Peyer's patch (tissue), 4 donors: ENCODE results near the gene SYNE2. TPM values are rescaled to one million over a fixed set of nuclear protein-coding genes. Genes with fewer than 3 reads are reported as not detected.

Experiments
- DNase-seq, 3 donors: peaks; one replicate each; pipeline ENCODE4 v3.0.0-alpha.2; 2017 to 2019
- H3K27ac ChIP-seq, 4 donors: fragments of 200-600 bp; sonication (generic); one replicate each; pipeline ENCODE4 v1.5.1; 2016 to 2019
- H3K27me3 ChIP-seq, 2 donors: fragments of 200-600 bp; sonication (generic); one replicate each; pipeline ENCODE4 v1.5.1; 2019
- H3K36me3 ChIP-seq, 3 donors: fragments of 200-600 bp; sonication (generic); one replicate each; pipeline ENCODE4 v1.5.1; 2016 to 2019
- H3K4me1 ChIP-seq, 4 donors: fragments of 200-600 bp; sonication (generic); one replicate each; pipeline ENCODE4 v1.5.1; 2016 to 2019
- H3K4me3 ChIP-seq, 4 donors: fragments of 200-600 bp; sonication (generic); 1 replicate in 3 of 4; 2 replicates in 1 of 4; pipeline ENCODE4 v1.5.1; 2016 to 2019; ENCODE audit warnings: mild to moderate bottlenecking in 1 of 4
- H3K9me3 ChIP-seq, 4 donors: fragments of 200-600 bp; sonication (generic); one replicate each; pipeline ENCODE4 v1.5.1; 2016 to 2019; ENCODE audit warnings: mild to moderate bottlenecking in 1 of 4
- POLR2A ChIP-seq, 2 donors: fragments of 450-650 bp; IDR thresholded peaks; one replicate each; pipeline ENCODE4 v1.5.1; 2017; ENCODE audit warnings: antibody characterized with exemption in 2 of 2, mild to moderate bottlenecking in 2 of 2, moderate library complexity in 2 of 2
- total RNA-seq, 4 donors: library from RNA; depleted of rRNA; stranded (reverse); fragments of >200 nt; gene quantifications; one replicate each; pipeline ENCODE4 v1.1.0, GENCODE V29; 2016
- TF ChIP-seq, protein P1 (sequence below), 6 experiments: fragments of 450-650 bp in 4 of 6; fragments of 200-600 bp in 2 of 6; sonication (generic) in 1 of 6; IDR thresholded peaks; one replicate each; pipeline ENCODE4 v1.5.1; 2017 to 2019; ENCODE audit warnings: antibody characterized with exemption in 6 of 6, mild to moderate bottlenecking in 3 of 6, moderate library complexity in 1 of 6

The SYNE2 gene
- total RNA-seq, 4 donors from 2014 or later: 106 to 243 (median 153) TPM

GRCh38 chr14:63986789-63987533 is 134.2 kb downstream of the SYNE2 start:
- Histone ChIP-seq H3K36me3 (peaks cover 0 to 20% (median 0%) of the 10 kb centered on the region in 3 donors), H3K27me3 (no peaks in the 10 kb centered on the region), H3K4me1 (no peaks in the 10 kb centered on the region), H3K27ac (no peak overlapping the region), H3K9me3 (no peaks in the 10 kb centered on the region), H3K4me3 (no peak overlapping the region)
- DNase-seq: peak in 1 of 3 donors; percentile 50
- TF ChIP-seq, protein P1, sequence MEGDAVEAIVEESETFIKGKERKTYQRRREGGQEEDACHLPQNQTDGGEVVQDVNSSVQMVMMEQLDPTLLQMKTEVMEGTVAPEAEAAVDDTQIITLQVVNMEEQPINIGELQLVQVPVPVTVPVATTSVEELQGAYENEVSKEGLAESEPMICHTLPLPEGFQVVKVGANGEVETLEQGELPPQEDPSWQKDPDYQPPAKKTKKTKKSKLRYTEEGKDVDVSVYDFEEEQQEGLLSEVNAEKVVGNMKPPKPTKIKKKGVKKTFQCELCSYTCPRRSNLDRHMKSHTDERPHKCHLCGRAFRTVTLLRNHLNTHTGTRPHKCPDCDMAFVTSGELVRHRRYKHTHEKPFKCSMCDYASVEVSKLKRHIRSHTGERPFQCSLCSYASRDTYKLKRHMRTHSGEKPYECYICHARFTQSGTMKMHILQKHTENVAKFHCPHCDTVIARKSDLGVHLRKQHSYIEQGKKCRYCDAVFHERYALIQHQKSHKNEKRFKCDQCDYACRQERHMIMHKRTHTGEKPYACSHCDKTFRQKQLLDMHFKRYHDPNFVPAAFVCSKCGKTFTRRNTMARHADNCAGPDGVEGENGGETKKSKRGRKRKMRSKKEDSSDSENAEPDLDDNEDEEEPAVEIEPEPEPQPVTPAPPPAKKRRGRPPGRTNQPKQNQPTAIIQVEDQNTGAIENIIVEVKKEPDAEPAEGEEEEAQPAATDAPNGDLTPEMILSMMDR (IDR thresholded peaks at IDR 0.05): no peak
- no peak for TF ChIP-seq POLR2A (IDR thresholded peaks at IDR 0.05)

GRCh38 chr14:63988579-63988978 is 135.8 kb downstream of the SYNE2 start:
- no peaks in the 10 kb centered on the region for H3K9me3 ChIP-seq
- no peak for TF ChIP-seq POLR2A (IDR thresholded peaks at IDR 0.05)
- TF ChIP-seq, protein P1 (IDR thresholded peaks at IDR 0.05): no peak
- no peaks in the 10 kb centered on the region for H3K27me3 ChIP-seq
- H3K4me3 ChIP-seq: no peak overlapping the region
- no peak overlapping the region for H3K27ac ChIP-seq
- peaks cover 0 to 27% (median 0%) of the 10 kb centered on the region in 3 donors for H3K36me3 ChIP-seq
- no peak for DNase-seq
- H3K4me1 ChIP-seq: no peaks in the 10 kb centered on the region

DNA sequence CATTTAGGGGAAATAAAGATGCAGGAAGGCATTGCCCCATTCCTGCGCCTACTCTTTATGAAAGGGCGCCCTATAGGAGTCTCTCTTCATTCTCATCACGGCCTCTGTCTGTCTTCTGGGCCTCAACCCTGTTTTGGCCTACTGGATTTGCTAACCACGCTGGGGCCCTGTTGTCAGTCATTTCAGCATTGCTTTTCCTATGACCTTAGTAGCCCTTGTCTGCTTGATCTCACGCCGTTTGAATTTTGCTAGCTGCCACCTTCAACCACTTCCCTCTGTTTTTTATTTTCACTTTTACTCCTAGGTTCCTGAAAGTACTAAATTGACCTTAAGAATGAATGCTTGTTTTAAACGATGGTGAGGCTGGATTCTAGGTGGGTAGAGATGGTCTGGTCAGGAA is 139.0 kb downstream of the SYNE2 start:
- Histone ChIP-seq H3K36me3 (peaks cover 0 to 33% (median 0%) of the 10 kb centered on the region in 3 donors), H3K4me3 (no peak overlapping the region), H3K4me1 (no peaks in the 10 kb centered on the region), H3K27ac (no peak overlapping the region), H3K9me3 (no peaks in the 10 kb centered on the region), H3K27me3 (no peaks in the 10 kb centered on the region)
- TF ChIP-seq, protein P1 (IDR thresholded peaks at IDR 0.05): no peak
- no peak for TF ChIP-seq POLR2A (IDR thresholded peaks at IDR 0.05)
- no peak for DNase-seq

DNA sequence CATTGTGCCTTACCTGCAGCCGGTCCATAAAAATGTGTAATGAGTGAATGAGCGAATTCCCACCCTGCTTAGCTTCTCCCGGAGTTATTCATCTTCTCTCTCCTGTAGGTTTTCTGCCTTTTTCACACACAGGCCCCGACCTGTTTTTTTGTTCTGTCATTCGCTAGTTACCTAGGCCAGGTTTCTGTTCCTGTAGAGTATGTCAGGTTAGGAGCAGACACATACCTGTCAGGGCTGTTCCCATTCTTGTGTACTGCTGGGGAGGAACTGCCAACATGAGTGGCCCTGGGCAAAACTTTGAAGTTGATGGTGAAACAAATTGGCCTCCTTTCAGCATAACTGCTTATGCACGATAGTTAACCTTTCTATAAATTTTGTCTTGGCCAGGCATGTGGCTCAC is 140.1 kb downstream of the SYNE2 start:
- Histone ChIP-seq H3K9me3 (no peaks in the 10 kb centered on the region), H3K27me3 (no peaks in the 10 kb centered on the region), H3K27ac (no peak overlapping the region), H3K4me3 (no peak overlapping the region), H3K4me1 (no peaks in the 10 kb centered on the region), H3K36me3 (peaks cover 0 to 41% (median 0%) of the 10 kb centered on the region in 3 donors)
- no peak for TF ChIP-seq POLR2A (IDR thresholded peaks at IDR 0.05)
- TF ChIP-seq, protein P1 (IDR thresholded peaks at IDR 0.05): no peak
- DNase-seq: no peak

DNA sequence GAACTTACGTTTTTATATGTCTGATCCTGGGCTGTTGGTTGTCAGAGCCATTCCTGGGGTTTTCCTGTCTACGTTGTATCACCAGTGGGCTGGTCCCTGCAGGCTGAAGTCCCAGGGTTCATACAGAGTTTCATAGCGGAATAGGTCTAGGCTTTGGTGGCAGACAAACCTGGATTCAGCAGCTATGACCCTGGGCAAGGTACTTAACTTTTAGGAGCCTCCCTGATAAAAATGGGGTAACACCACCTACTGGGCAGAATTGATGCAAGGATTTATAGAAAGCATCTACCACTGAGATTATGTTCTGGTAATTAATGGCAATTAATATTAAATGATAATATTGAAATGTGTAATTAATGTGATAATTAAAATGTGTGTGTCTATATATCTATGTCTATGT is 141.2 kb downstream of the SYNE2 start:
- H3K36me3 ChIP-seq: peaks cover 0 to 52% (median 0%) of the 10 kb centered on the region in 3 donors
- no peaks in the 10 kb centered on the region for H3K4me1 ChIP-seq
- H3K27ac ChIP-seq: no peak overlapping the region
- DNase-seq: no peak
- no peaks in the 10 kb centered on the region for H3K27me3 ChIP-seq
- TF ChIP-seq, protein P1 (IDR thresholded peaks at IDR 0.05): peak in 2 of 6 experiments; percentile 22 to 23
- TF ChIP-seq POLR2A (IDR thresholded peaks at IDR 0.05): no peak
- H3K4me3 ChIP-seq: no peak overlapping the region
- H3K9me3 ChIP-seq: no peaks in the 10 kb centered on the region
